ENCODE measurements around the gene GAN.

GAN gene

DNA sequence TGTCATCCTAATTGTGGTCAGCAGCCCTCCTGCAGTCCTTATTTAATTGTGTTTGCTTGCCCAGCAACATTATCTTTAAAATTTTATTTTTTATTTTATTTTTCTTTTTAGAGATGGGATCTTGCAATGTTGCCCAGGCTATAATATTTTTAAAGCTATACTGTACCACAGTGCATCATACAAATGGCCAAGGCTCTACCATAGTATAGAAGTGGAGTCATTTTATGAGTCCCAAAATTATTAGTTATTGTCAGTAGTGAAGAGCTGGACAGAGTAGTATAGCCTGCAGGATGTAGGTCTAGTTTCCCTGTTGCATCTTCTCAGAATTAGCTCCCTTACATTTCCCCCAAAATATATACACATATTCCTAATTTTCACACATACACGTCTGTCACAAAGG lies 44.1 kb downstream of the GAN start:
- DNase-seq = no peak

- DNase-seq = no peak
These were observed 45.4 kb downstream of the GAN start for GRCh38 chr16:81360135-81360534.

DNA sequence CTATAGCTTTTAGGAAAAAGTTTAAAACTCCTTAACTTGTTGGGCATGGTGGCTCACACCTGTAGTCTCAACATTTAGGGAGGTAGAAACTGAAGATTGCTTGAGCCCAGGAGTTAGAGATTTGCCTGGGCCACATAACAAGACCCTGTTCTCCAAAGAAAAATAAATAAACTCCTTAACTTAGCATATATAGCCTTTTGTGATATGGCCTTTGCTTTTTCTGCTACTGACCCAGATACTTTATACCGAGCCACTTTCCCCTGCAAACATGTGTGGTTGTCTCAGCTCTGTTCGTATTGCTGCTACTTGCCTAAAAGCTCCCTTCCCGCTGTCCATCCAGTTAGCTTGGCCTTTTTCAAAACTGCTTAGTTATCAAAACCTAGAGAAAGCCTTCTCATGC lies 51.0 kb downstream of the GAN start:
- DNase-seq = no peak

DNA sequence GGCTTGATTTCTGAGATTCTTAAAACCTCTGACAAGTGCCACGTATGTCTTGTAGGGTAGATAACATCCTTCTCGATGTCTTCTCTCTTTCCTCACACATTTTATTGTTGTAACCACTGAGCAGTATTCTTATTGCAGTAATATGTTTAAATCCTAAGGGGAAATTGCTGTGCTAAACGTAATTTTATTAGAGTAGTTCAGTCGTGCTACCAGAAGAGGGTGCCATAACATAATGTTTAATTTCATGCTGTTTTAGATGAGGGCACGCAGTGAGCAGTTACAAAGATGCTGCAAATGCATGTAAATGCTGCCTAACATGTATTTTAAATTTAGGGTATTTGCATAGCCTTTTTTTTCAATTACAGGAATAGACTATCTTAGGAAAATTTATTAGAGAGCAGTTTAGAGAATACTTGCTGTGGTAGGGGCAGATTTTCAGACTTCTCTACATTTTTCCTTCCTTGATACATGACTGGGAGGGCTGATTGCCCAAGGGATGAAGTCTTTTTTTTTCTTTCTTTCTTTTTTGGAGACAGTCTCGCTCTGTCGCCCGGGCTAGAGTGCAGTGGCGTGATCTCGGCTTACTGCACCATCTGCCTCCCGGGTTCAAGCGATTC lies 51.7 kb downstream of the GAN start:
- DNase-seq = peak; percentile 65

- no peak for DNase-seq
These were observed 53.1 kb downstream of the GAN start for GRCh38 chr16:81367821-81368220.

GRCh38 chr16:81369888-81370504 lies 55.2 kb downstream of the GAN start:
- no peak for DNase-seq

DNA sequence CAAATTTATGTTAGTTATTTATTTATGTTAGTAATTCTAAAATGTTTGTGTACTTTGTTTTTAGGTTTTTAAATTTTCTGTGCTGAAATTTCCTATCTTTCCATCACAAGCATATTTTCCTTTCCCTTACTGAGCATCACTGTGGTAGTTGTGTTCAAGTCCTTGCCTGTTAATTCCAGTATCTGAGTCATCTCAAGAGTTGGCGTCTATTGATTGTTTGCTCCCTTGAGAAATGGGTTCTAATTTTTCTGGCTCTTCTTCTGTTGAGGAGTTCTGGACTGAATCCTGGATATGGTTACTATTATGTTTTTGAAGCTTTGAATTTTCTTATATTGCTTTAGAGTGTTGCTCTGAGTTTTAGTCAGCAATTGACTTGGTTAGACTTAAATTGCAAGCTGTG lies 56.3 kb downstream of the GAN start:
- DNase-seq = no peak

- no peak for DNase-seq
These were observed 59.8 kb downstream of the GAN start for GRCh38 chr16:81374550-81374949.

DNA sequence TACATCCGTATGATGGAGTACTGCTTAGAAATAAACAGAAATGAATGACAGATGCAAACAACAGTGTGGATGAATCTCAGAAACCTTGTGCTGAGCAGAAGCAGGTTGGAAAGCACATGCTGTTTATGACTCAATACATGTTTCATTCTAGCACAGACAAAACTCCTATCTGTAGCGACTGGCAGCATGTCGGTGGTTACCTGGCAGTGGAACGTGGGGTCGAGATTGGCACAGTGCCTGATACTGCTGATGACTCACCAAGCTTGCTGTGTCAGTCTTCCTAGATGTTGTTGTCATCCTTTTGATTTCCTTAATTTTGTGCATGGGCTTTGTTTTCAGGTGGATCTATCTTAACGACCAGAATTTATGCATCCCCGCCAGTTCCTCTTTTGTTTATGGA lies 62.1 kb downstream of the GAN start:
- no peak for DNase-seq

GRCh38 chr16:81378049-81378448 lies 63.3 kb downstream of the GAN start:
- no peak for DNase-seq

- DNase-seq = no peak
These were observed 66.2 kb downstream of the GAN start for GRCh38 chr16:81380932-81381331.

DNA sequence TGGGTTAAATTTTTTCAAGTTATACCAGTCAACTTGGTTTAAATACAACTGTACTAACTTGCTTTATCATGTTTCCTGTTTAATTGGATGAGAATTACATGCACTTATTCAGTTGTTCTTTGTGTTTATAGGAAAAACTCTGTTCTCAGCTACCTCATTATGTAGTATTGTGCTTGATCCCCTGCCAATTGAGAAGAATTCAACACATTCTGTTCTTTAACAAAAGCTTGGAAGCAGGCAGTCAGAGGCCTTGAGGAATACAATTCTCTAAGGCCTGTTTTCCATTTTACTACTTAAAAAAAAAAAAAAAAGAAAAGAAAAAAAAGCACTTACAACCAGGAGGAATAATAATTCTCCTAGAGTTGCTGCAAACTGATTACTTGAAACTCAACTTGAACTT lies 69.2 kb downstream of the GAN start:
- no peak for DNase-seq

DNA sequence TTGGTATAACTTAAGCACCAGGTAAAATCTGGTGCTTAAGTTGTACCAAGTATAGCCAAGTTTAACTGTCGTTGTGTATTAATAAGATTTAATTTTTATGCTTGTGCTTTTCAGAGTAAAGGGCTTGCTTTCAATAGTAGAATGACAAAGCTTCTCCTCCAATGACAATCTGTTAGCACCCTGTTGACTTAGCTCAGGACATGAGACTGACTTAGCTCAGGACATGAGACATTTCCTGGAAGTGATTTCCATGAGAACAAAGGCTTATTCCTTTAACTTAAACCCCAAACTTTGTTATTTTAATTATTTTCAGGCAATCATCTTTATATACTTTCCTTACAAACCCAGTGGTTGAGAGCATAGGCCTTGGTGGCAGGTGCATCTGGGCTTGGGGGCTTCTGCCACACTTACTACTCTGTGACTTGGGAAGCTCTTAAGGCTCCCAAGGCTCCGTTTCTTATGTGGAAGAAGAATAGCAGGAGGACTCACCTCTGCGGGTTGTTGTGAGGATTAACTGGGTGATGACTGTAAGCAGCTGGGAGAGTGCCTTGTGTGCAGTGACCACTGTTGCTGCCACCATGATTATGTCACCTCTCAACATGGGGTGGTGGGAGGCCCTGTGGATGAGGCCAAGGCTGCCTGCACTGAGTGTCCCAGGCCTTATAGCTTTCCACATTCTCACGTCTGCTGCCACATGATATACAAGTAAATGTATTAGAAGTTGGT lies 70.4 kb downstream of the GAN start:
- DNase-seq = no peak

DNA sequence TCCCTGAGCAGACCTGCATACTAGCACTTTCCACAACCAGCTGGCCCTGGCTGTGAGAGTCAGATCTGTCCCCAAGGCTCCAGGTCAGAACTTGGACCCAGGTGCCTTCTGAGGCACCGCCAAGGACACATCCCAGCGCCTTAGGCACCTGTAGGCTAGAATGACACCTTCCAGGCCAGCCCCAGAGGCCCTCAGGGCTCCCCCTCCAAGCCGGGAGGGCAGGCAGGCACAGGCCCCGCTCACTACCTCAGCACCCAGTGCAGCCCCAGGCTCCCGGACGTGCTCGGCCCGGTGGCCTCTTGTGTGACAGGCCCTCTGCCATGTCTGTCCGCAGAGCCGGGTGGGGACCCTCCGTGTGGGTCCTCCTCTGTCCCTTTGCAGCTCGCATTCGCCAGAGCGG lies 73.6 kb downstream of the GAN start:
- no peak for DNase-seq

DNA sequence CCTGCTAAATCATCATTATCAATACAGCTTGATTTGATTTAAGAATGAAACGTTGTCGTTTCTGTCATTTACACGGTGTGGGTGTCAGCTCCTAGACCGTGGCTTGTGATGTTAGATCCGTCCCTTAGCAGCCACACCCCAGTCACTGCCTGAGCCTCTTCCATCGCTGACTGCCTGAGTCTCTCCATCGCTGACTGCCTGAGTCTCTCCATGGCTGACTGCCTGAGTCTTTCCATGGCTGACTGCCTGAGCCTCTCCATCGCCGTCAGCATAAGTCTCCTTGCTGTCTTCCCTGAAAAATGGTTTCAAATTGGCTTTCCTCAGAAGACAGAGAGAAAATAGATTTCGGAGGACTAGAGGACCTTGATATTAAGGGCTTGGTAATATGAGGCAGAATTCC lies 76.1 kb downstream of the GAN start:
- no peak for DNase-seq

GRCh38 chr16:81392011-81392410 lies 77.2 kb downstream of the GAN start:
- no peak for DNase-seq

- no peak for DNase-seq
These were observed 79.7 kb downstream of the GAN start for GRCh38 chr16:81394416-81394815.

GRCh38 chr16:81394966-81395655 lies 80.3 kb downstream of the GAN start:
- DNase-seq = no peak

- DNase-seq = no peak
These were observed 82.5 kb downstream of the GAN start for GRCh38 chr16:81397058-81397878.

- no peak for DNase-seq
These were observed 83.2 kb downstream of the GAN start for GRCh38 chr16:81397879-81398520.

DNA sequence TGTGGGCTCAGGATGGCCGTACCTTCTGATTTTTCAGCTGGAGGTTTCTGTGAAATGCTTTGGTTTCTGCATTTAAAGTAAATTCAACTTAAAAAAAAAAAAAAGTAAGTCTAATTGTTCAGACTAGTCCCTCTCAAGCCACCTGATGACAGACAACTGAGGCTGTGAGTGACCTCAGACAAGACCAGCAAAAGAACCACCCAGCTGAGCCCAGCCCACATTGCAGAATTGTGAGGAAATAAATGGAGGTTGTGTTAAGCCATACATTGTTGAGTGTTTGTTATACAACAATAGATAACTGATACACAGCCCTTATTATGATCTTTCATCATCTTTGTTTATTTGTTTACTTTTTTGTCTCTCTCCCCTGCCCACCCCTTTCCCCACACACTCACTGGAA lies 85.1 kb downstream of the GAN start:
- no peak for DNase-seq
